Measurements from ENCODE around the gene PANK2.
"Not testable (repeated sequence)": the region's sequence is repeated elsewhere in the genome, so short reads cannot be mapped to it uniquely, and the experiment has no call there.

The PANK2 gene

GRCh38 chr20:3867802-3868201 lies 21.4 kb upstream of the PANK2 start:
- H3K36me3 ChIP-seq (ENCODE audit: control insufficient read depth, insufficient read depth, low read length) = peaks cover 41% of the 10 kb centered on the region
- no peaks in the 10 kb centered on the region for H3K4me1 ChIP-seq (ENCODE audit: control insufficient read depth, insufficient read depth, low read length, poor library complexity, severe bottlenecking)

GRCh38 chr20:3869839-3870634 lies 19.1 kb upstream of the PANK2 start:
- H3K27ac ChIP-seq (ENCODE audit: insufficient read depth, low read length, poor library complexity, severe bottlenecking) = no peak overlapping the region
- no peak overlapping the region for H3K4me3 ChIP-seq (ENCODE audit: insufficient read depth, low read depth, low read length, poor library complexity, severe bottlenecking)
- no peak for DNase-seq
- H3K9me3 ChIP-seq (ENCODE audit: control insufficient read depth, low read length) = no peaks in the 10 kb centered on the region
- H3K36me3 ChIP-seq (ENCODE audit: control insufficient read depth, insufficient read depth, low read length) = peaks cover 22% of the 10 kb centered on the region
- H3K27me3 ChIP-seq (replicated peaks; ENCODE audit: control insufficient read depth, insufficient read depth, low read length, poor library complexity, severe bottlenecking) = no peaks in the 10 kb centered on the region
- no peaks in the 10 kb centered on the region for H3K4me1 ChIP-seq (ENCODE audit: control insufficient read depth, insufficient read depth, low read length, poor library complexity, severe bottlenecking)

More at GRCh38 chr20:3867802-3868201, 21.4 kb upstream of the PANK2 start:
- H3K9me3 ChIP-seq (ENCODE audit: control insufficient read depth, low read length) = no peaks in the 10 kb centered on the region
- H3K27ac ChIP-seq (ENCODE audit: insufficient read depth, low read length, poor library complexity, severe bottlenecking) = no peak overlapping the region
- DNase-seq = no peak
- H3K4me3 ChIP-seq (ENCODE audit: insufficient read depth, low read depth, low read length, poor library complexity, severe bottlenecking) = no peak overlapping the region
- H3K27me3 ChIP-seq (replicated peaks; ENCODE audit: control insufficient read depth, insufficient read depth, low read length, poor library complexity, severe bottlenecking) = no peaks in the 10 kb centered on the region

- Histone ChIP-seq H3K9me3 (ENCODE audit: control insufficient read depth, low read length) (no peaks in the 10 kb centered on the region), H3K27me3 (replicated peaks; ENCODE audit: control insufficient read depth, insufficient read depth, low read length, poor library complexity, severe bottlenecking) (no peaks in the 10 kb centered on the region), H3K36me3 (ENCODE audit: control insufficient read depth, insufficient read depth, low read length) (peaks cover 9% of the 10 kb centered on the region), H3K4me3 (ENCODE audit: insufficient read depth, low read depth, low read length, poor library complexity, severe bottlenecking) (no peak overlapping the region), H3K27ac (ENCODE audit: insufficient read depth, low read length, poor library complexity, severe bottlenecking) (no peak overlapping the region), H3K4me1 (ENCODE audit: control insufficient read depth, insufficient read depth, low read length, poor library complexity, severe bottlenecking) (no peaks in the 10 kb centered on the region)
- no peak for DNase-seq
Measured at GRCh38 chr20:3871550-3872265, 17.5 kb upstream of the PANK2 start.

- Histone ChIP-seq H3K4me3 (ENCODE audit: insufficient read depth, low read depth, low read length, poor library complexity, severe bottlenecking) (no peak overlapping the region), H3K4me1 (ENCODE audit: control insufficient read depth, insufficient read depth, low read length, poor library complexity, severe bottlenecking) (no peaks in the 10 kb centered on the region), H3K36me3 (ENCODE audit: control insufficient read depth, insufficient read depth, low read length) (peaks cover 3% of the 10 kb centered on the region), H3K27me3 (replicated peaks; ENCODE audit: control insufficient read depth, insufficient read depth, low read length, poor library complexity, severe bottlenecking) (no peaks in the 10 kb centered on the region), H3K9me3 (ENCODE audit: control insufficient read depth, low read length) (no peaks in the 10 kb centered on the region), H3K27ac (ENCODE audit: insufficient read depth, low read length, poor library complexity, severe bottlenecking) (no peak overlapping the region)
- DNase-seq = no peak
Measured at GRCh38 chr20:3873507-3873906, 15.7 kb upstream of the PANK2 start.

- Histone ChIP-seq H3K27me3 (replicated peaks; ENCODE audit: control insufficient read depth, insufficient read depth, low read length, poor library complexity, severe bottlenecking) (no peaks in the 10 kb centered on the region), H3K27ac (ENCODE audit: insufficient read depth, low read length, poor library complexity, severe bottlenecking) (no peak overlapping the region), H3K36me3 (ENCODE audit: control insufficient read depth, insufficient read depth, low read length) (peaks cover 3% of the 10 kb centered on the region), H3K4me3 (ENCODE audit: insufficient read depth, low read depth, low read length, poor library complexity, severe bottlenecking) (no peak overlapping the region), H3K4me1 (ENCODE audit: control insufficient read depth, insufficient read depth, low read length, poor library complexity, severe bottlenecking) (no peaks in the 10 kb centered on the region), H3K9me3 (ENCODE audit: control insufficient read depth, low read length) (no peaks in the 10 kb centered on the region)
- DNase-seq = no peak
Measured at GRCh38 chr20:3874194-3874844, 14.9 kb upstream of the PANK2 start.

GRCh38 chr20:3875378-3875974 lies 13.7 kb upstream of the PANK2 start:
- no peak overlapping the region for H3K4me3 ChIP-seq (ENCODE audit: insufficient read depth, low read depth, low read length, poor library complexity, severe bottlenecking)
- H3K27me3 ChIP-seq (replicated peaks; ENCODE audit: control insufficient read depth, insufficient read depth, low read length, poor library complexity, severe bottlenecking) = no peaks in the 10 kb centered on the region
- H3K36me3 ChIP-seq (ENCODE audit: control insufficient read depth, insufficient read depth, low read length) = peaks cover 3% of the 10 kb centered on the region
- no peak for DNase-seq
- H3K4me1 ChIP-seq (ENCODE audit: control insufficient read depth, insufficient read depth, low read length, poor library complexity, severe bottlenecking) = no peaks in the 10 kb centered on the region
- H3K9me3 ChIP-seq (ENCODE audit: control insufficient read depth, low read length) = no peaks in the 10 kb centered on the region
- H3K27ac ChIP-seq (ENCODE audit: insufficient read depth, low read length, poor library complexity, severe bottlenecking) = no peak overlapping the region

GRCh38 chr20:3876000-3876399 lies 13.2 kb upstream of the PANK2 start:
- Histone ChIP-seq H3K27ac (ENCODE audit: insufficient read depth, low read length, poor library complexity, severe bottlenecking) (no peak overlapping the region), H3K4me3 (ENCODE audit: insufficient read depth, low read depth, low read length, poor library complexity, severe bottlenecking) (no peak overlapping the region), H3K4me1 (ENCODE audit: control insufficient read depth, insufficient read depth, low read length, poor library complexity, severe bottlenecking) (no peaks in the 10 kb centered on the region), H3K36me3 (ENCODE audit: control insufficient read depth, insufficient read depth, low read length) (peaks cover 3% of the 10 kb centered on the region), H3K9me3 (ENCODE audit: control insufficient read depth, low read length) (no peaks in the 10 kb centered on the region), H3K27me3 (replicated peaks; ENCODE audit: control insufficient read depth, insufficient read depth, low read length, poor library complexity, severe bottlenecking) (no peaks in the 10 kb centered on the region)
- DNase-seq = no peak

GRCh38 chr20:3876676-3877075 lies 12.5 kb upstream of the PANK2 start:
- DNase-seq = no peak

GRCh38 chr20:3878921-3879274 lies 10.3 kb upstream of the PANK2 start:
- not testable (repeated sequence) for DNase-seq; H3K4me1 ChIP-seq (ENCODE audit: control insufficient read depth, insufficient read depth, low read length, poor library complexity, severe bottlenecking); H3K27ac ChIP-seq (ENCODE audit: insufficient read depth, low read length, poor library complexity, severe bottlenecking); H3K27me3 ChIP-seq (replicated peaks; ENCODE audit: control insufficient read depth, insufficient read depth, low read length, poor library complexity, severe bottlenecking); H3K9me3 ChIP-seq (ENCODE audit: control insufficient read depth, low read length); H3K4me3 ChIP-seq (ENCODE audit: insufficient read depth, low read depth, low read length, poor library complexity, severe bottlenecking); H3K36me3 ChIP-seq (ENCODE audit: control insufficient read depth, insufficient read depth, low read length)

More at GRCh38 chr20:3876676-3877075, 12.5 kb upstream of the PANK2 start:
- H3K4me3 ChIP-seq (ENCODE audit: insufficient read depth, low read depth, low read length, poor library complexity, severe bottlenecking) = no peak overlapping the region
- H3K27ac ChIP-seq (ENCODE audit: insufficient read depth, low read length, poor library complexity, severe bottlenecking) = no peak overlapping the region
- H3K4me1 ChIP-seq (ENCODE audit: control insufficient read depth, insufficient read depth, low read length, poor library complexity, severe bottlenecking) = no peaks in the 10 kb centered on the region
- H3K36me3 ChIP-seq (ENCODE audit: control insufficient read depth, insufficient read depth, low read length) = peaks cover 3% of the 10 kb centered on the region
- H3K9me3 ChIP-seq (ENCODE audit: control insufficient read depth, low read length) = no peaks in the 10 kb centered on the region
- H3K27me3 ChIP-seq (replicated peaks; ENCODE audit: control insufficient read depth, insufficient read depth, low read length, poor library complexity, severe bottlenecking) = no peaks in the 10 kb centered on the region
